Measurements from ENCODE around the gene SLC17A7. TPM values are rescaled to one million over a fixed set of nuclear protein-coding genes. Genes with fewer than 3 reads are reported as not detected.

SLC17A7 gene
- total RNA-seq, 1 donor from 2014 or later = 0.59 TPM

DNA sequence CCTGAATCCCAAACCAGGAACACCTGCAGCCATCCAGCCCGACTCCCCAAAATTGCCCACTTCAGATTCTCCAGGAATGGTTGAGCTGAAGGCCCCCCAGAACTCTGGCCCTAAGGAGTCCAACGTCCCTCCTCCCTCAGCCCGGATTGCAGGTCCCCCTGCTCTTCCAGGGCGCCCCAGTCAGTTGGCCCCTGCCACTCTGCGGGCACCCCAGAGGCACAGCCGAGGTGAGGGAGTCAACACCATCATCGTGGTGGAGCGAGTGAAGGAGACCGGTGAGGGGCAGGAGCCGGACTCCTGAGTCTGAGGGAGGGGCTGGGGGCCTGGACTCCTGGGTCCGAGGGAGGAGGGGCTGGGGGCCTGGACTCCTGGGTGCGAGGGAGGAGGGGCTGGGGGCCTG, 14.0 kb downstream of the SLC17A7 start:
- no peak for DNase-seq

DNA sequence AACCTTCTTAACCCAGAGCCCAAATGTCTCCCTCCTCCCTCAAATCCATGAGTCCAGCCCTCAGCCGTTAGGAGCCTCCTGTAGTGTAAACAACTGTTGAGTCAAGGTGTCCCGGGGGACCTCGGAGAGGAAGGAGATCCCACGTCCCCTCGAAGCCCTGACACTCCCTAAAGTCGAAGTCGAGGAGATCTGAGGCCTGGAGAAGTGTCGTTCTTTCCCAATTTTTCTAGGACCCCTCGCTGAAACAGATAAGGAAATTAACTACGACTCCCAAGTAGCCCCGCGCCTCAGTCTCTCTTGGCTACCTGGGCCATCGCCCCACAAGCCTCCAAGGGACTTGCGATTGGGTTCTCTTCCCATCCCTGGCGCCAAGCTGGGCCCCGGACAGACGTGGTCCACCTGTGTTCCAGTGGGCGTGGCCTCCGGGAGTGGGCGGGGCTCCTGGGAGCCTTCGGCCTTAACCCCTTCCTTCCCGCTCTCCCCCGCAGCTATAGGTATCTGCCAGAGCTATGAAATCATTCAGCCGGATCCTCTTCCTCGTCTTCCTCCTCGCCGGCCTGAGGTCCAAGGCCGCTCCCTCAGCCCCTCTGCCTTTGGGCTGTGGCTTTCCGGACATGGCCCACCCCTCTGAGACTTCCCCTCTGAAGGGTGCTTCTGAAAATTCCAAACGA, 15.3 kb downstream of the SLC17A7 start:
- DNase-seq = no peak

DNA sequence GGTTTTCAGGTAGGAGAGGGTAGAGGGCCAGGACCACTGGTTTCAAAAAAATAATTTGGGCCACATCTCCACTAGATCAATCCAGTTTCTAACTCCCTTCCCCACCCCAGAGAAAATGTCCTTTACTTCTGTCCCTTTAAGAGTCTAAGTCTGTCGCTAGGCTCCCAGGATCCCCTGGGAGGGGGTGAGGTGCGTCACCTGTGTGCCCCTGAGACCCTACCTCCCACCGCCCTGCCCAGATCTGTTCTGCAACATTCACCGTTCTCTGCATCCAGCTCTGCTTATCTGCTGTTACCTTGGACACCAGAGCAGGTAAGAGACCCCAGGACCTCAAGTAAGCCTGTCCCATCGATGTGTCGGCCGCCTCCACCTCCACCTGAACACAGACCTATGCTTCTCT, 16.1 kb downstream of the SLC17A7 start, which contains the start of gene GFY:
TSS of gene GFY (plus strand) at position 211 of the 400 bp plus-strand sequence. CDS start 1,043 bp downstream, outside the sequence.
- DNase-seq = no peak

DNA sequence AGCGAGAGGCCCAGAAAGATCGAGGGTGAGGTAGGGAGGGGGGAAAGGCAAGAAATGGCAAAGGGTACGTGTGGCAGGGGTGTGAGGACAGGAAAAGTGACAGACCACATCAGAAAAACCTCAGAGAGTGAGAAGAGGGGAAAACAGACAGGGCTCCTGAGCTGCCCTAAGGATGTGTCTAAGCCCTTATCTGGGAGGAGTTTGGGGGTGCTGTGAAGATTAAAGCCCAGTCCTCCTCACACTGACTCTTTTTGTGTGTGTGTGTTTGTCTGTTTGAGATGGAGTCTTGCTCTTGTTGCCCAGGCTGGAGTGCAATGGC, 17.4 kb downstream of the SLC17A7 start:
- no peak for DNase-seq

DNA sequence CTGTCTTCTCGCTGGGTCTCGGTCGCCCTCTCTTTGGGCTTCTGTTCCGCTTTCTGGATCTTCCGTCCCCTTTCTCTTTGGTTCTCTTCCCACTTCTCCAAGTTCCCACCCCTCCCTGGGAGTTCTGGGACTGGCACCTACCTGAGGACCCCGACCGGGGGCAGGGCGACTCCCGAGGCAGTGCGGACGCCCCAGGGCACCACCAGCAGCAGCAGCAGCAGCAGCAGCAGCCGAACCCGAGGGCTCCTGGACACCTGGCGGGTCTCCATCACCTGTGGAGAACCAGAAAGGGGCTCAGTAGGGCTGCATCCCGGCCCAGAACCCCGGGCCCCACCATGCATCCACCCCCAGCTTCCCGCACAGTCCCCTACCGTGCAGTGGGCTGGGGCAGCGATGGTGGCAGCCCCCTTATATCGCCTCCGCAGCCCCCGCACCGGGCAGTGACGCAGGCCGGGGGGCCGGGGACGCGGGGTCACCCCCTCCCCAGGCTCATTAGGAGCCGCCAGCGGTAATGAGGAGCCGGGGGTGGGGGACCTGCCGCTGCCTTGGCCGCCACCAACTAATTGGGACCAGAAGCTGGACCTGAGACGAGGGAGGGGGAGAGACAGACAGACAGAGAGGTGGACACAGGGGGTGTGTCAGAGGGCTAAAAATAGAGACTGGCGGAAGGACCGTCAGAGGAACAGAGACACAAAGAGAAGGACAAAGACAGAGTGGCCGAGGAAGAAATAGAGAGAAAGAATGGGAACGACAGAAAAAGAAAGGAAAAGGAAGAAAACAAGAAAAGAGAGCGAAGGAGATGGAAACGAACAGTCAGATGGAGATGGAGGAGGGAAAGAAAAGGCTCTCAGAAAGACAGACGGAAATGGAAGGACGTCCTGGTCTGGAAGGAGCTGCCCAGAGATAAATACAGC, 18.0 kb downstream of the SLC17A7 start, which contains the start of gene PTH2:
TSS of gene PTH2 (minus strand) at position 371 of the 914 bp plus-strand sequence. CDS start at position 269, 102 bp downstream.
- DNase-seq = no peak

DNA sequence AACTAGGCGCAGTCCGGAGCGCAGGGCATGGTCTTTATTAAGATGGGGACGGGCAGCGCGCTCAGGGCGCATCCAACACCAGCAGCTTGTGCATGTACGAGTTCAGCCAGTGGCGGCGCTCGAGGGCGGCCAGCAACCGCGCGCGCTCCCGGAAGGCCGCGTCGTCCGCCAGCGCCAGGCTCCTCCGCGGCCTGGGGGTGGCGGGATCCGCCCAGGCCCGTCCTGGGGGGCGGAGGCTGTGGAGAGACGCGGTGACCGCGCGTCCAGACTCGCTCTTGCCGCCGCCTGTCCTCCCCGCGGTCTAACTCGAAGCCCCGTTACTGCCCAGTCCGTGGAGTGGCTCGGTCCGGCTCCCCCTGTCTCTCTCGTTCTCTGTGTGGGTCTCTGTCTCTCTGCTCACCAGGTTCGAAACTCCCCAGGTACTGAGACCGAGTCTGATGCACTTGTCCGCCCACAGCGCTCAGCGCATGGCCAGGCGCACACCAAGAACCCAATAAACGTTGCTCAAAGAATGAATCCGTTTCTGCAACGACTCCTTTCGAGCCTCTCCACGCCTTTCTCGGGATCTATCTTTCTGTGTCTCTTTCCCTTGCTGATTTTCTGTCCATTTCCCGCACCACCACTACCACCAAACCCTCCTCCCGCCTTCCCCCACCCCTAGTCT, 18.8 kb downstream of the SLC17A7 start:
- no peak for DNase-seq

DNA sequence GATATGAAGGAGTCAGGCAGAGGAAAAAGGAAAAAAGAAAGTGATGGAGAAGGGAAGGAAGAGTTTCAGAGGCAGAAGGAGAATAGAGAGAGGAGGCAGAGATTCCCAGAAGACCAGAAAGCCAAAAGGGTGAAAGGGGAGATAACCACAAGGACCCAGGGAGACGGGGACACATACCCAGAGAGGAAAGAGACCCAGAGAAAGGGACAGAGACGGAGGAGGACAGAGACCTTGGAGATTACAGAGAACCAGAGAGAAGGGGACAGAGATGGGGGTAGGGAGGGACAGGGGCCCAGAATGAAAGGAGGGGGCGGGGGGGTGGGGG, 19.5 kb downstream of the SLC17A7 start:
- no peak for DNase-seq

DNA sequence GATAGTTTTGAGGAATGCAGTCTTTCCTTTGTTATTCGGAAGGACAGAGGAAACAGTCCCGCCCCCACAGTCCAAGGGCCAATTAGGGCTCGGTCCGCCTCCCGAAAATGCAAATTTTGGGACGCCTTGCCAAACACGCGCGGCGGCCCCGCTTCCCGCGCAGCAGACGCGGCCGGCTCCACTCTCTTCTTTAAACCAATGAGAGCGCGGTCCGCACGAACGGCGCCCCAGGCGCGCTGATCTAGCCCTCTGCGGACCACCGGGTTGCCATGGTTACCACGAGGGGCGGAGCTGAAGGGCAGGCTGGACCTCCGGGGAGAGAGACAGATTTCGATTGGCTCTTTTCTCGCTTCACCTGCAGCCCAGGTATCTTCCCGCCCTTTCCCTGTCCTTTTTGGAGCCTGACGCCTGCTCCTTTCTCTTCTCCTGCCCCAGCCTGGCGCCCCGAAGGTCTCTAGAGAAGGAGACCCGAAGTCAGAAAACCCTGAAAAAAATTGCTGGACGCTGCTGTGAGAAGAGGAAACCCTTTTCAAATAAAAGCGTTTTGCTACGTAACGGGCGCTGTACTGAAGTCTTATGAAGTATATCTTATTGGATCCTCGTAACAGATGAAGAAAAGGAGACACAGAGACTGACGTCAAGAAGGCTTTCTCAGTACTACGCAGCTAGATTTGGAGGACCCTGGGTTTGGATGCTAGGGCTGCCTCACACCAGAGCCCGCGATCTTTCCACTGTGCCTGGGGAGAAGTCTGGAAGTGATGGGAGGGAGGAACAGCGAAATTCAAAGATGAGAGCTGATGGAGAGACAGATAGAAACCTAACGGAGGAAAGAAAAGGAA, 20.1 kb downstream of the SLC17A7 start:
- DNase-seq = no peak

DNA sequence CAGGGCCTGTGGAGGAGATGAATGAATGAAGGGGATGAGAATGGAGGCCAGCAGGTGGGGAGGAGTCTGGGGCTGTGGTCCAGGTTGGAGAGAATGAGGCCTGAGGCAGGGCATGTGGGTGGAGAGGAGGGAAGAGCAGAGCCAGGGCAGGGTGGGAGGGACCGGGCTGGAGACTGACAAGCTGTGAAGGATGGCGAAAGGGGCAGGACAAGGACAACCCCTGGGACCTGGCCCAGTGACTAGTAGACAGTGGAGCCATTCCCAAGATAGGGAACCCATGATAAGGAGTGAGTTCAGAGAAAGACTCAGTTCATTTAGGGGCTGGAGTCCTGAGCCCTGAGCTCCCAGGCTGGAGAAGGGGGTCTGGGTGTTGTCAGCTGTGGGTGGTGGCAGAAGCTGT, 21.1 kb downstream of the SLC17A7 start:
- DNase-seq = no peak

DNA sequence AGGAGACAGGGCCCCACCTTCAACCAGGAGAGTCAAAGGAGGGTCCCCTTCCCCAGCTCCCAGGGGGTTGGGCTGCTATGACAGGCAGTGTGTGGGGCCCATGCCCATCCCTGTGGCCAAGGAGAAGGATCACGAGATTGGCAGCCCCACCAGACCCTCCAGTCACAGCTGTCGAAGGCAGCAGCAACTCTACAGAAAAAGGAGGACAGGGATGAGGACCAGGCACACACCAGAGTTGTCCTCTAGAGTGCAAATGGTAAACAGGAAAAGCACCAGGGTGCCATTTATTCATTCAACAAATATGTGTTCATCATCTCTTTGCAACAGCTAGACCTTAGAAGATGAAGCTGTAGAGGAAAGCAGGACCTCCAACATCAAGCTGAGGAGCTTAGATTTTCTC, 22.2 kb downstream of the SLC17A7 start:
- no peak for DNase-seq

DNA sequence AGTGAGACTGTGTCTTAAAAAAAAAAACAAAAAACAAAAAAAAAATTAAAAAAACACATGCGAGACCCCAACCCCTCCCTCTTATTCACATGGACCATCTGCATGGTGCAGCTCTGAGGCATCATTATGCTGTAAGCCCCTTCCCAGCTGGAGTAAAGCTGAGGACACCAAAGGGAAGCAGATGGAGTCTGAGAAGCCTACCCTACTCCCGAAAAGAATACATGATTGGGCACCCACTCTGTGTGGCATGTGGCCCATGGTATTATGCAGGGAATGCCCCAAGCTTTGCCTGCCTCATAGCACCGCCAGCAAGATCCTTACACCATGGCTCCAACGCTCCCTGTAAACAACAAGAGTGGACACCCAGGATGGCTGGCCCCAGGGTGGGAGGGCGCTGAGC, 22.8 kb downstream of the SLC17A7 start:
- DNase-seq = no peak

DNA sequence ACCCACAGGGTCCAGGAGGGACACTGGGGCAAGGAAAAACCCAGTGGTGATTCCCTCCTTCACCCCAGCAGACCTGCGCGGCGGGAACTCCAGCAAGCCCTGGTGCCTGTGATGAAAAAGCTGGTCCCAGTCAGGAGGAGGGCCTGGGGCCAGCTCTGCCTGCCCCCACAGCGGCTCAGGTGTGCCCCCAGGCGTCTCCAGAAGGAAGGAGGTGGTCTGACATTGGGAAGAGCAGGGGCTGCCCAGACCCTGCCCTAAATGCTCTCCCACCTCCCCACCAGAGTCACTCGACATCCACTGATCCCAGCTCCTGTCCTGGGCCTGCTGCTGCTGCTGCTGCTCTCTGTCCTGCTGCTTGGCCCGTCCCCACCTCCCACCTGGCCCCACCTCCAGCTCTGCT, 24.2 kb downstream of the SLC17A7 start:
- no peak for DNase-seq

DNA sequence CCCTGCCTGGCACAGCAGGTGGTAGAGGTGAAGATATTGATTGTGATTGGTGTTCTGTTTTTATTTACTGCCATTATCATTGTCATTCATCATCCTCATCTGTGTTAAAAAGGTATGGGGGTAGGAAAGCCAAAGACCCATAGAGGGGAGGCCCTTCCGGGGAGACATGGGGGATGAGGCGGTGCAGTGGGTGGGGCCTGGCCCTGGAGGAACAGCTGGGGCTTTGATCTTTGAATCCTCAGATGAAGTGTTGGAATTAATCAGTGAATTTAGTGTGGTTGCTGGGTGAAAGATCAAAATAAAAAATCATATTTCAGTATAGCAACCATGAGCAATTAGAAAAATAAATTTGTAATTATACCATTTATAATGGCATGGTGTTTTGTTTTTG, 25.5 kb downstream of the SLC17A7 start:
- DNase-seq = no peak

DNA sequence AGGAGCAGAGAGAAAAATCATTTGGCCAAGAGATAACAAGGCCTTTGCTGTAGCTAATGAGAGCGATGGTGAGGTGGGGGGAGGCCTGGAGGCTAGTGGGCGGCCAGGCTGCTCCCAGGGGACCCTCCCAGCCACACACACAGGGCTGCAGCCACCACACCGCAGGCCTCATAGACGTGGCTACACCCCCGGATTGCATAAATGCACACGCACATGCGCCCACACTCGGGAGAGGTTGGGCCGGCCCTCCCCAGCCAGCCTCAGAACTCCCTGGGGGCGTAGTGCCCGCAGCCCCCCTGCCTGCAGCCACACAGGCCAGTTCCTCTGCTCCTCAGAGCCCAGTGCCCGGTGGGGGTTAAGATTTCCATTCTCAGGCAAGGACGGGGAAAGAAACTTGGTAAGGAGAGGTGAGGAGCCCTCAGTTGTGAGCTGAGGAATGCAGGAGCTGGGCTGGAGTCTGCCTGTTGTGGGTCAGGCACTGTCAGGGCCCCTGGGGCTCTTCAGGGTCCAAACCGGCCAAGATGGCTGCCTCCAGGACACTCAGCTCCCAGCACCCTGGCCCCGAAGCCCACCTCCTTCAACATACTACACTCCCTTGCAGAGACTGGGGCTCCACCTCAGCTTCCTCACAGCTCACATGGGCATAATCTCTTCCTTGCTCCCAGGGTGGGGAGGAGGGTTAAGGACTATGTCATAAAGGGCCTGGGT, 26.1 kb downstream of the SLC17A7 start:
- DNase-seq = no peak

DNA sequence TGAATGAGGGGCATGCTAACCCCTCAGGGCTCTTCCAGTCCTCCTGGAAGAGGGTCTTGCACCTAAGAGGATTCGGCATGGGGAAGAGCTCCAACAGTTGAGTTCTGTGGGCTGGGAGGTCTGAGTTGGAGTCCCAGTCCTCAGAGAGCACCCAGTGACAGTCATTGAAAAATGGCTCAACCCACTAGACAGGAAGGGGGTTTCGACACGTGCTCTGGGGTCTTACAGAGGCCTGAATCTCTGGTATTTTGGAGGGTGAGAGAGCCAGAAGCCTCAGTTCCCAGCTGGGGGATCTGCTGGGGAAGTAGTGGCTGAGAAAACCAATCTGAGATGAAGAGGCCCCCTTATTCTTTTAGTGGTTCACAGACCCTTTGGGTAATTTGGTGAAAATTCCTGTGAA, 27.1 kb downstream of the SLC17A7 start:
- no peak for DNase-seq

DNA sequence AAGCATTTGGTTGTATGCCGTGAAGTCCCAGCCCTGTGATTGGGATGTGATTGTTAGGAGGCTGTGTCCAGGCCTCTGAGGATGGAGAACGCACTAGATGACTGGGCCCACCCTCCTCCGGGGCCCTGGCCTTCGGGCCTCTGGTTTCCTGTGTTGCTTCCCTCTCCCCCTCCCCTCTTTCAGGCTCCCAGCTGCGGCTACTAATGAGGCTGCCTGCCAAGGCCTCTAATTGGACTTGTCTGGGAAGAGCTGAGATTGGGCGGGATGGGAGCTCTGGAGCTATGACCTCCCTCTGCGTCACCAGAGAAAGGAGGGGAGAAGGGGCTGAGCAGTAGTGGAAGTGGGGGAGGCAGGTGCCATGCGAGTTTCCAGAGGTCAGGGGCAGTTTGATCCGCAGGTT, 28.0 kb downstream of the SLC17A7 start:
- no peak for DNase-seq

DNA sequence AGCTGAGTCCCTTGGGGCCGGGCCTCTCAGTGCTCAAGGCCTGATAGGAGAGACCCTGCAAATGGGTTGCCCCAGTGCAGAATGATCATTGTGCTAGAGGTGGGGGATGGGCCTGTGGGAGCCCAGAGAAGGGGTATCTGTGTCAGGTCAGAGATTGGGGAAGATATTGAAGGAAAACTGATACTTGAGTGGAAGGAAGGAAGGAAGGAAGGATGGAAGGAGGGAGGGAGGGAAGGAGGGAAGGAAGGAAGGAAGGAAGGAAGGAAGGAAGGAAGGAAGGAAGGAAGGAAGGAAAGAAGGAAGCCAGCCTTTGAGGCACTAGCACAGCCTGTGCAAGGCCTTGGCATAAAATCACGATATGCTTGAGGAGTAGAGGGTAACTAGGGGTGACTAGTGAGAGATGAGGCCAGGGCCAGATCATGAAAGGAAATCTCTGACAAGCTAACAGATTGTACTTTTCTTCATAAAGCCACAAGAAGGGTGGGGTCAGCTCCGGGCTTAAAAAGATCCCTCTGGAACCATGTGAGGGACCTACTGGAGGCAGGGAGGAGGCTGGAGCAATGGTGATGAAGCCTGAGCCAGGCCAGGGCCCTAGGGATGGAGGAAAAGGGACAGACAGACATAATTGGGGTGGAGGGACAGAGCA, 29.5 kb downstream of the SLC17A7 start:
- no peak for DNase-seq

DNA sequence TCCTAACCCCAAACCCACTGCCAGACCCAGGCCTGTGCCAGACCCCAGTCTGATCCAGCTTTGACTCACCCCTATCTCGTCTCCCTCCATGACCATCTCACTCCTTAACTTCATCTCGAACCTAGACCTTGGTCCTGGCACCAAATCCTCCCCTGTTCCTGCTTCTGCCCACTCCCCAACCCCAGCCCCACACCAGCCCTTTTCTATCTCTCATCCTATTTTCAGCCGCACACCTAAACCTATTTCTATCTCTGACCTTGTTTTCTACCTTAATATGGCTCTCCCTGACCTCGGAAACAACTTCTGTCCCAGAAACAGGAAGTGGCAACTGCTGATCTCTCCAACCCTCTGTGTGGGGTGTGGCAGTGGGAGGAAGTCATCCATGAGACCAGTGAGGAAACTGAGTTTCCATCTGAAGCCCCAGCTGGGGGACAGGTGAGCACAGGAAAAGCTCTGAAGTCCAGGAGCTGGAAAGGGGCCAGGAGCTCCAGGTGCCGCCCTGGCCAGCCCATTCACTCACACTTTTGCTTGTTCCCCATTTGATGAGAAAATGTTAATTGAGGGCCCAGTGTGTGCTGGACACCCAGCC, 31.8 kb downstream of the SLC17A7 start:
- DNase-seq = no peak

DNA sequence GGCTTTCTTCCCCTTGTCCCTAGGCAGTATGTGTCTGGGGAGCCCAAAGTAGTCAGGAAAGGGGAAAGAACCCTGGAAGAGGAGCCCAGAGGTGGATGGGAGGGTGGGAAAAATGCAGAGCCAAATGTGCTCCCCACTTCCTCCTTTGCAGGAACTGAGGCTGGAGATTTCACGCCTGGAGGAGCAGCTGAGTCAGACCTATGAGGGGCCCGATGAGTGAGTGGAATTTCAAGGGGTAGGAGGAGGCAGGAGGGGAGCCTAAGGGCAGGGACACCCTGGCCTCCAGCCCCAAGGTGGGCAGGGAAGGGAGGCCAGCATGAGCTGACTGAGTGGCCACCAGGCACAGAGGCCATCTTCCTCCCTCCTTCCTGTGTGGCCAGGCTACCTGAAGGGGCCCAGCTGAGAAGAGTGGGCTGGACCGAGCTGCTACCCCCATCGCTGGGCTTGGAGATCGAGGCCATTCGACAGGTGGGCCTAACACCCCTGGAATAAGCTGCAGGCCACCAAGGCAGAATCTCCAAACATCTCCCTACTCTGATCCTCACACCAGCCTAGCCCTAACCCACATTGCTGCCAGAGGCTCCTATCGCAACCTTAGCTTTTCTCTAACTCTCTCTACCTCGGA, 32.4 kb downstream of the SLC17A7 start:
- no peak for DNase-seq

DNA sequence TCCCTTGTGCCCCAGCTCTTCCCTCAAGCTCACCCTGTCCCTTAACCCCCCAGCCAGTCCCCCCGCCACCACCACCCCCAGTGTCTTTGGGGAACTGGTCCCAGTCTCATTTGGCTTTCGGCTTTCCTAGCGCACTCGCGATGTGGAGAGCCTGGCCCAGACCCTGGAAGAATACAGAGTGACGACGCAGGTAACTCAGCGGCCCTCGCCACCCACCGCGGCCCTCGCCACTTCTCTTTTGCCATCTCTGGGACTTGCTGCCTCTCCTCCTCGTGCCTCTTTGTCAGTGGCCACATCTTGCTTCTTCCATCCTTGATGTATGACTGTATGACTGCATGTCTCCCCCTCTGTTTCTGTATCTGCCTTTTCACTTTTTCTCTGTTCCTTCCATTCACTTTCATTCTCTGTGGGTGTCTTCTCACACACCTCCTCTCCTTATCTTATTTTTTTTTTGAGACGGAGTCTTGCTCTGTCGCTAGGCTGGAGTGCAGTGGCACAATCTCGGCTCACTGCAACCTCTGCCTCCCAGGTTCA, 33.8 kb downstream of the SLC17A7 start:
- DNase-seq = no peak
